Measurements from ENCODE around the gene HRH3.

The HRH3 gene

DNA sequence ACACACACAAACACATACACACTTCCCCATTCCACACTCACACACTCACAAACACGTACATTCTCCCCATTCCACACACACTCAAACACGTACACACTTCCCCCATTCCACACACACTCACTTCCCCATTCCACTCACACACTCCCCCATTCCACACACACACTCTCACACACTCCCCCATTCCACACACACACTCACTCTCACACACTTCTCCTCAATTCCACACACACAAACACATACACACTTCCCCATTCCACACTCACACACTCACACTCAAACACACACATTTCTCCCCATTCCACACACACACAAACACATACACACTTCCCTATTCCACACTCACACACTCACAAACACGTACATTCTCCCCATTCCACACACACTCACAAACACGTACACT is 9.6 kb upstream of the HRH3 start:
- no peak for DNase-seq (ENCODE audit: low spot score)

DNA sequence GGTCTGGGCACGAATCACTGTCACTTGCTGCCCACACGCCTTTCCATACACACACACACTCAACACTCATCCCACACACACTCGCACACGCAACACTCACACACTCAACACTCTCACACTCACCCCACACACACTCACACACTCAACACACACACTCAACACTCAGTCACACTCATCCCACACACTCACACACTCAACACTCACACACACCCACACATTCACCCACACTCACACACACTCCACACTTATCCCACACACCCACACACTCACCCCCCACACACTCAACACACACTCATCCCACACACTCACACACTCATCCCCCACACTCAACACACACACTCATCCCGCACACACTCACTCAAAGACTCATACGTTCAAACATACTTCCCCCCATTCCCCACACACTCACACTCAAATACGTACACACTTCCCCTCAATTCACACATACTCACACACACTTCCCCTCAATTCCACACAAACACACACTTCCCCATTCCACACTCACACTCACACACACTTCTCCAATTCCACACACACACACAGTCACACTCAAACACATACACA is 9.0 kb upstream of the HRH3 start:
- no peak for DNase-seq (ENCODE audit: low spot score)

DNA sequence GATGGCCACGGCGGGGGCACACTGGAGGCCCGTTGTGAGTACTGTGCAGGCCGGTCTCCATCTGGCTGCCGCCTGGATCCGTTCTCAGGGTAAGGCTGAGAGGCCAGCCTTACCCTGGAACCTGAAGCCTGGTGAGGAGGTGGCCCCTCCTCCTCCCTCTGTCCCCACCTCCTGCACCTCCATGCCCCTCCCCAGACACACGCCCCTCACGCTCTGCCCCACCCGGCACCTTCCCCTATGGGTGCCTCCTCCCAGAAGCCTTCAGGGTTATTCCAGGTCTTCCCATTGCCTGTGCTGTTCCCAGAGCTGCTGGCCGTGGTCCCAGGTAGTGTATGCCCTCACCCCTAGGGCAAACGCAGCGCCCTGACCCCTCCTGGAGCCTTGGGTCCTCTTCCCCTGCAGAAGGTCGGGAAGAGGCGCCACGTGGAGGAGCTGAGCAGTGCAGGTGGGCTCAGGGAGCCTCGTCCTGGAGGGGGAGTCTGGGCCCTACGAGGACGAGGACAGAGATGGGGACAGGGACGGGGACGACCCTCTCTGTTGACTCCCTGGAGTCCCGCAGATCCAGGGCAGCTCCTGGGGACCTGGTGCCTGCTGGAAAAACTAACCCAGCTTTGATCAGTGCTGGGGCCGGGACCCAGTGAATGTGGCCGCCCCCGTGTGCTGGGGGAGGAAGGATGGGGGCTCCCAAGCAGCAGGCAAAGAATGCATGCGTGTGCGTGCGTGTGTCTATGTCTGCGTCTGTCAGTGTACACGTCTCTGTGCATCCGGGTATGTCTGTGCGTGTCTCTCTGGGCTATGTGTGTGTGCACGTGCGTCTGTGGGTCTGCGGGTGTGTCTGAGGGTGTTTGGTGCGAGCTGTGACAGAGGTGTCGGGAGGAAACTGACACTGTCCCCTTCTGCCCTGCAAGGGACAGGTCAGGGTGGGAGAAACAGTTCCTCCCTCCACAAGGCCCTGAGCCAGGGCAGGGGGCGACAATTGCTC is 8.2 kb upstream of the HRH3 start:
- DNase-seq (ENCODE audit: low spot score) = no peak

DNA sequence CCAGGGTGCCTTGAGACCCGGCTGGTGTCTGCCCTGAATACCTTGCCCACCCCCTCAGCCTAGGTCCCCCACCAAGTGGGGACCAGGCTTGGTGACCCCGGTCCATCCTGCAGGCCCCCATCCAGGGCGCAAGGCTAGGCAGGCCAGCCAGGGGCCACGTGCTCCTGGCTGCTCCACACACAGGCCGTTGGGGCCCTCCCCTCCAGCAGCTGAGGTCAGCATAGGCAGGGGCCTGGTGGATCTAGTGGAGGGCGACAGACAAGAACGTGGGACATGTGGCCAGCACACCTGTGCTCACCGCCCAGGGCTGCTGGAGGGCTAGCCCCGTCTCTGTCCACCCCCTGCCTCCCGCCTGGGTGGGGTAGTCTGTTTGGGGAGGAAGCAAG is 7.5 kb upstream of the HRH3 start:
- no peak for DNase-seq (ENCODE audit: low spot score)

DNA sequence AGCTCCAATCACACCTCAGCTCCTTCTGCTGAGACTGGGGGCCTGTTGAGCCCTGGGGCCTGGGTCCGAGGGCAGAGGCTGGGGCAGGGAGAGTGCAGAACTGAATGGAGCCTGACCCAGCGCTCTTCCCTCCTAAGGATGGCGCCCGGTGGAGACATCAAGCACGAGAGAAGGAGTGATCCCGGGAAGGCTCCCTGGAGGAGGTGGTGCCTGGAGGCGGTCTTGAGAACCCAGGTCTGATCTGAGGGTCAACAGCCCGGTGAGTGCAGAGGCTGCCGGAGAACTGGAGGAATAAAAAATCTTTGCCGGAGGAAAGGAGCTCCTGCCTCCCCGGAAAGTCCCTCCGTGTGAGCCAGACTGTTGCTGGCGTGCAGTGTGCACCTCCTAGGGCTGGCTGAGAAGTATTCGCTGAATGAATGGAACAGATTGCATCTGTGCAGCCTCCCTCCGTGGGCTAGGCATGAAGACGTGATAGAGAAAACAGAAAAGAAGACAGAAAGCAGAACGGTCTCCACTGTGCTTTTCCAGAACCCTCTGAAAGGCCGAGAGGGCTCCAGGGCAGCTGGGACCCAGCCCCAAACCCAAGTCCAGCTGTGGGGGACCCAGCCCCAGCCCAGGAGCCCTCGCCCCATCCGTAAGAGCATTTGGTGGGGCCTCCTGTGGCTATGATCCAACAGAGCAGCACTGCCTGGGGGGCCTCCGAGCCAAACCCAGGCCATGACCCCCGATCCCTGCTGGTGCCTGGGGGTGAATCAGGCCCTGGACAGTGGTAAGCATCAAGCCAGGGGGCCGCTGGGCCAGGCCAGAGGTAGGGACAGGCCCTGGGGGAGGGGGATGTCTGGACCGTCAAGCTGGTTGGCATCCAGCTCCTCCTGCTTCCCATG is 6.9 kb upstream of the HRH3 start:
- no peak for DNase-seq (ENCODE audit: low spot score)

DNA sequence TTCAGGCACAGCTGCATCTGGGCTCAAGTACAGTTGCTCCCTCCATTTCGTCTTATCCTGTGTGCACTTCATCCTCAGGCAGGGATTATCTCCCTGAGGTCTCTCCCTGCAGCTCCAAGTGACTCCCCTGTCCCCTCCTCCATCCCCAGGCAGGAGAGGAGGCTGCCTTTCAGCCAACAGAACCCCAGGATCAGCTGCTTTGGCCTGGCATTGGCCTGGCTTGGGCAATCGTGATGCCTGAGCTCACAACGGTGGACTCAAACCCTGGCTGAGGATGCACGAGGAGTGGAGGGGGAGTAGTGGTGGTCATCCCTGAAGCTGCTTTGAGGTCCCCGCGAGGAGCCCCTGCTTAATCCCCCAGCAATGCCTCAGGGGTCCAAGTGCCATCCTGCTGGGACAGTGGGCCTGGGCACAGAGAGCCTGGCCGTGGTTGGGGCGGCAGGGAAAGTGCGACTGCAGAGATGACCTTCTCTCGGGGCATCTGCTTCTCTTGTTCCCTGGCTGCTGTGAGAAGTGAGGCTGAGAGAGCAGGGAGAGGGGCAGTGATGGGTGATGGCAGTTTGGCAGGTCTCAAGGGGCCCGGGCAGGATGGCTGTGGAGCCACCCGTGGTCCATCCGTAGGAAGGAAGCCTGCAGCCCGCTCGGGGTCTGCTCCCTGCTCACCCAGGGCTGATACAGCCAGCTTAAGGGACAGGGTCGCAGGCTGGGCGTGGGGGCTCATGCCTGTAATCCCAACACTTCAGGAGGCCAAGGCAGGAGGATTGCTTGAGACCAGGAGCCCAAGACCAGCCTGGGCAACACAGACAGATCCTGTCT is 6.0 kb upstream of the HRH3 start:
- no peak for DNase-seq (ENCODE audit: low spot score)

DNA sequence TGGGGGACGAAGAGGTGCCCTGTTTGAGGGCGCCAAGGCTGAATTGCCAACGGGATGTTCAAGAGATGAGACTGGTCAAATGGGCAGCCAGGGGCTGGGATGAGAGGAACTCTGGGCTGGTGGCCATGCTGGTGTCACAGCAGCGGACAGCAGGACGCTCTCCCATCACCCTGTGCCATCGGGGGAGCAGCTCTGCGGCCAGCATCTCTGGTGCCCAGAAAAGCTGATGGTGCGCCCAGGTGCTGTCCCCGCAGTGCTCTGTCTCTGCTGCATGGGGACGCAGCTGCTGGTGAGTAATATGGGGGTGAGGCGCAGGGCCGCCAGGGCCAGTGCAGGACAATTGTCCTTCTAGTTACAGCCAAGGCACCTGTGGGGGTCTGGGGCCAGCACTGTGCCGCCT is 4.9 kb upstream of the HRH3 start:
- DNase-seq (ENCODE audit: low spot score) = no peak

DNA sequence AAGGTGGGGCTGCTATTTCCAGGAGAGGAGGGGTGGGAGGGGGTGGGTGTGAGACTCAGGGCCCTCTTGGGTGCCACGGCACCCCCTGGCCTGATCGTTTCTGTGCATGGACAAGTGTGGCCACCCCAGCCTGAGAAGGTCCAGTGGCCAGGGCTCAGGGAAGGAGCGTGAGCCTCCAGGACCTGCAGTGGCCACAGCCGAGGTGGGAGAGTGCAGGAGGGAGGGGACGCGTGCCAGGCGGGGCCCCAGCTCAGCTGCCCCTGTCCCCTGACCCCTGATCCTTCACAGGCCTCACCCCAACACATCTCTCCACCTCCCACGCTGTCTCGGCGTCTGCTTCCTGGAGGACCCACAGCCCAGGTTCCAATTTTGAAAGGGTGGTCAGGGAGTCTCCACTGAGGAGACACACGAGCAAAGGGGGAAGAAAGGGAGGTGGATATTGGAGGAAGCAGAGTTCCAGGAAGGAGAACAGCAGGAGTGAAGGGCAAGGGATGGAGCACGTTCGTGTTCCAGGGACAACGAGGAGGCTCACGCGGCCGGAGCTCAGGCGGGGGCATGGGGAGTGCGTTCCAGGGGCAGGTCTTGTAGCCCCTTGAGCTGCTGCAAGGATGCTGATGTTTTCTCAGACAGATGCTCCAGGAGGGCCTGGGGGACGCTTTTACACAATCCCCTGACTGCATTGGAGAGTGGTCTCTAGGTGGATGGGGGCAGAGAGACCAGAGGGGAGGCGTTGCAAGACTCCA is 4.2 kb upstream of the HRH3 start:
- DNase-seq (ENCODE audit: low spot score) = no peak

DNA sequence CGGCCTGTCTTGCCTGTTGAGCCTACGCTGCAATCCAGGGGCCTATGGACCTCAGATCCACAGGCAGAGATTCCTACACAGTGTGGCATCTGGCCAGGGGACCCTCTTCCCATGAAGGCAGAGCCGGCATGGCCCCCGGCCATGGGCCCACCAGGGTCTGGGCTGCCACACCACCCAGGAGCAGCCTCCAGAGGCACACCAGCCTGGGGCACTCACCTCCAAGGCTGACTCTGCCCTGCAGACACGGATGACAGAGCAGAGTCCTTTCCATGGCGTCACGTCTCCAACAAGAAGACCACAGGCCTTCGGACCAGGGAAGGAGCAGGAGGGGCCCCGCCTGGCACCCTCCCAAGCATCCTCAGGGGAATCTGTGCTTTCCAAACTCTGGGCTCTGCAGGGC is 3.5 kb upstream of the HRH3 start:
- no peak for DNase-seq (ENCODE audit: low spot score)

DNA sequence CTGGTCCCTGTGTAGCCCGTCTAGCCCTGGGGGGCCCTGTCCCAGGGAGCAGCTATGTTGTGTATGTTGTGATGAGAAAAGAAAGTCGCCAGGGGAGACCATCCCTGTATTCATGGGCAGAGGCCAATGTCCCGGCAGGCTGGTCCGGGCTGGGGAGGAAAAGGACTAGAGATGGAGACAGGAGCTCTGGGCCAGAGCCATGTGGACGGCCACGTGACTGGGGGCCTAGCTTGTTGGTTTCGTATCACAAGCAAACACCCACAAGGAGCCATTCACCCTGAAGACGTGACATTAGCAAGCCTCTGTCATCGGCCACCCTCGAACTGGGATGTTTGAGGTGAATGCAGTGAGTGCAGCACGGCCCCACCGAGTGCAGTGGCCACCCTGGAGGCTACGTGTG is 2.9 kb upstream of the HRH3 start:
- no peak for DNase-seq (ENCODE audit: low spot score)

DNA sequence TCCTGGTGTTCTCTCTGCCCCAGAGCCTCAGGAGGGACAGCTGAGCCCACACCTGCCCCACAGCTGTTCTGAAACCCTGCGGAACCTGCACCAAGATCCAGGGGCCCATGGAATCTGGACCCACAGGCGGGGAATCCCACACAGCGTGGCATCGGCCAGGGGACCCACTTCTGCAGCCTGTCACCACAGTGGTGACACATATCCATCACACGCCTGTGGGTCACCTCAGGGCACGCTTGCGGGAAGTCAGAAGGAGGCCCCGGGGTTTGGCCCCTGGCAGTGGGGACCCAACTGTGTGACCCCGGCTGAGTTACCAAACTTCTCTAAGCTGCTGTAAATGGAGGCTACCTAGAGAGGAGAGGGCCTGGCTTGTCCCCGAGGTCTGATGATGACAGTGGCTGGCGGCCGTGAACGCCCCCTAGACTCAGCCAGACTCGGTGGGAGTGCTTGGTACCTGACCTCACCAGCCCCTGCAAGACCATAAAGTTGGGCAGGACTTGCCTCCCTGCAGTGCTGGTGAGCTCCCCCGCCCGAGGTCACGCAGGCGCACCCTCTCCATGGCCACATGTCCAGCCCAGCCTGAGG is 2.3 kb upstream of the HRH3 start:
- DNase-seq (ENCODE audit: low spot score) = no peak

DNA sequence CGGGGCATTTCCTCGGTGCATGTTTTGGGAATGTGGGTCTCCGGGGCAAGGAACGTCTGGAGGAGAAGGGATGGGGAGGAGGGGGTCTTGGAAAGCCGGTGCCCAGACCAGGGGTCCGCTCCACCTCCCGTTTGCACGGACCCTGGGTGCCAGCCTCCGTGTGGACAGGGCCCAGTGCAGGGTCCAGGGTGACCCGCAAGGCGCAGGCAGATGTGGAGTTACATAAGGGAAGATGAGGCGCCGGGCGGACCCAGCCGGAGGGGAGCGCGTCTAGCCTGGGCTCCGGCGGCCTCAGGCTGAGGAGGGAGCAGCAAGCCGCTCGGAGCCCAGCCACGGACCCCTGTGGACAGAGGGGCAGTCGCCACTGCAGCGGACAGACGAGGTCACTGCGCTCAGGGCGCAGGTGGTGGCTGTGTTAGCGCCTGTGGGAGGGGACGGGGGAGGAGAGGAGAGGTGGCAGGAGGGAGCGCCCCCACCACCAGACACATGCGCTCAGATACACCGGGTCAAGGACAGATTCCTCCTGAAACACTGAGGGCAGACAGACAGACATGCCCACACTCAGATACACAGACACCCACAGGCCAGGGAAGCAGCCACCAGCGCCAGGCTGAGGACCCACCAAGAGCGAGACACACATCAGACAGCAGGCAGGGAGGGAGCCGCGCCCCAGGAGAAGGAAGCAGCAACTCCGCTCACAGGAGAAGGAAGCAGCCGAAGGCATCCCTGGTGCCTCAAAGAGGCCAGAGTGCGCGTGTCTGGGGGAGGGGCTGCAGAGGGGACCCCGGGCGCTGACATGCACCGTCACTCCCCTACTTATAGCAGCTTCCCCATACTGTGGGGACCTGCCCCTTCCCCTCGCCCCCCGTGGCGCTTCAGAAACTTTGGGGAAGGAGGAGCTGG is 839 bp upstream of the HRH3 start:
- DNase-seq (ENCODE audit: low spot score) = no peak

DNA sequence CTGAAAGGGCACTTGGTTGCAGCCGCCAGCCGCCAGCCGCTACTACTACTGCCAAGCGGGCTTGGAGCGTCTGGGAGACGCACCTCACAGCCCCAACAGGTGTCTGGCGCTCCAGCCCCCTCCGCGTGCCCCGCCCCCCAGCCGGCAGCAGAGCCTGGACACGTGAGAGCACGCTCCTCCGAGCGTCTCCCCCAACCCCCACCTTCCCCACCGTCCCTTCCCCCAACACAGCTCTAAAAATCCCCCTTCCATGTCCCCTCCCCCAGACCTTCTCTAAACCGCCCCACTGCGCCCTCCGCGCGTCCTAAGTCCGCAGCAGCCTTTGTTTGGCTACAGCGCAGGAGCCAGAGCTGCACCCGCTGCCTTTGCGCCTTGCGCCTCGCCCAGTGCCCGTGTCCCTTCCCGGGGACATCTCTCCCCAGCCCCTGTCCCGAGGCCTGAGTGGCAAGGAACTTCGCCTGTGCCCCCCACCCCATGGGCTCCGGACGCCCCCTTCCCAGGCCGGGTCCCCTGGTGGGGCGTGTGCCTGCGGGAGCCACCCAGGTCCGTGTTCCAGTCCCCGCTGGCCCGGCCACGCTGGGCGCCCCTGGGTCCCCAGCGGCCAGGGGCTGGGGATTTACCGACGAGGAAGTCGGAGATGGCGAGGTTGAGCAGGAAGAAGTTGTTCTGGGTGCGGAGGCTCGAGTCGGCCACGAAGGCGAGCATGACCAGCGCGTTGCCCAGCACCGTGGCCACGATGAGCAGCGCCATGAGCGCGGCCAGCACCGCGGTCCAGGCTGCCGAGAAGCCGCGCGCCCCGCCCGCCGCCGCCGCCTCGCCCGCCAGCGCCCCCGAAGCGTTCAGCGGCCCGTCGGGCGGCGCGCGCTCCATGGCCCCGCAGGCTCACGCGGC is 732 bp downstream of the HRH3 start:
- no peak for DNase-seq (ENCODE audit: low spot score)

DNA sequence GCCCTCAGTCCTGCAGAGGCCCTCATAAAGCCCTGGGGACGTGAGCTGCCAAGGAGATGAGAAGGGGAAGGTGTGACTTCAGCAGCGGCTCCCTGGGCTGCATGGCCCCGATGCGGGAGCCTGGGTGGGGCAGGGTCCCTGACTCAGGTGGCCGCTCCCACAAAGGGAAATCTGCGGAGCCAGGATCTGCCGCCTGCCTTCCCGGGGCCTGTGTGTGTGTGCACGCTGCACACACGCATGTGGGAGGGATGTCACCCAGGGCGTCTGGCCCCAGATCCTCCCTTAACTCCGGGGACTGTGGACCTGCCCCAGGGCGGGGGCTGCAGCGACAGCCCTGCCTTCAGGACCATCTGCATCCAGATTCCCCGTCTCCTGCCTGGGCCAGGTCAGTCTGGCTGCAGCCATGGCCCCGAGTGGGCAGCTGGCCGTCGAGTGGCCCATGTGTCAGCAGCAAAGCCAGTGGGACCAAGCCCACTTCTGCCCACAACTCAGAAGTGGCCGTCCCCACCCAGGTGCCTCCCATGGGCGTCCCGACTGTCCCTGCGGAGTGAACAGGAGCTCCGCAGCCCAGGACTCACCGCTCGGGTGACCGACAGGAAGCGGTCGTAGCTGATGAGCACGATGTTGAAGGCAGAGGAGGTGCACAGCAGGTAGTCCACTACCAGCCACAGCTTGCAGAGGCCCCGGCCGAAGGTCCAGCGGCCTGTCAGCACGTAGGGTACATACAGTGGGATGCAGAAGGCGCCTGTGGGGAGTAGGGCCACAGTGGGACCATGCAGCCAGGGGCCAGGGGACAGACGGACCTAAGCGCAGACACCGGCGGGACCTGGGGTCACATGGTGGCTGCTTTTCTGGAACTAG is 1.9 kb downstream of the HRH3 start:
- DNase-seq (ENCODE audit: low spot score) = no peak

DNA sequence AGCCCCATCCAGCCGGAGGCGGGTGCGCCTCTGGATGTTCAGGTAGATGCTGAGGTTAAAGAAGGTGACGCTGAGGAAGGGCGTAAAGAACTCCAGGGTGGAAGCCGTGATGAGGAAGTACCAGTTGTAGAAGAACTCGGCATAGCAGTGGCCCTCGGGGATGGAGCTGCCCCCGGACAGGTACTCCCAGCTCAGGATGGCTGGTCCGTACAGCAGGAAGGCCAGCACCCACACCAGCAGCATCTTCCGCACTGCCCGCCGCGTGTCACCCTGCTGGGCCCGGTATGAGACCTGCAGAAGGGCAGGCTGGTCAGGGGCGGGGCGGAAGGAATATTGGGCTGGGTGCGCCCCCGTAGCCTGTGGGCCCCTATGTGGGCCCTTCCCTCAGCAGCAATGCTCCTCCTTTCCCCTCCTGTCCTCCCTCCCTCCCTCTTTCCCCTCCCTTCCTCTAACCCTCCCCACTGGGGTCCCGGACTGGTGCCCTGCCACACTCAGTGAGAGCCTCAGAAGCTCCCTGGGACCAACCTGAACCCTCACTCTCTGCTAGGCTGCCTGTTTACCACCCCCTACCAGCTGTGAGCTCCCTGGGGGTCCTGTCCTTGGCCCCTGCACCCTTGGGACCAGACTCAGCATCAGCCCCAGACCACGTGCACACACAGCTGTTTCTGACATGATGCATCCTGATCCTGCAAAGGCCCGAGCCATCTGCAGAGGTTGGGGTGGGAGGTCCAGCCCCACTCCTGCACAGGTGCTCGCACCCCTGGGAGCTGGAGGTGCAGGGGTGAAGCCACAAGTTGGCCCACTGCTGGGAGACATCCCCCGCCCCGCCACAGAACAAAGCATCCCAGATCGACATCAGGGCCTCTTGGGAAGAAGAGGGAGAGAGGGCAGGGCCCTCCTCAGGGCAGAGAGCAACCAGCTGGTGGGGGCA is 3.2 kb downstream of the HRH3 start:
- no peak for DNase-seq (ENCODE audit: low spot score)

DNA sequence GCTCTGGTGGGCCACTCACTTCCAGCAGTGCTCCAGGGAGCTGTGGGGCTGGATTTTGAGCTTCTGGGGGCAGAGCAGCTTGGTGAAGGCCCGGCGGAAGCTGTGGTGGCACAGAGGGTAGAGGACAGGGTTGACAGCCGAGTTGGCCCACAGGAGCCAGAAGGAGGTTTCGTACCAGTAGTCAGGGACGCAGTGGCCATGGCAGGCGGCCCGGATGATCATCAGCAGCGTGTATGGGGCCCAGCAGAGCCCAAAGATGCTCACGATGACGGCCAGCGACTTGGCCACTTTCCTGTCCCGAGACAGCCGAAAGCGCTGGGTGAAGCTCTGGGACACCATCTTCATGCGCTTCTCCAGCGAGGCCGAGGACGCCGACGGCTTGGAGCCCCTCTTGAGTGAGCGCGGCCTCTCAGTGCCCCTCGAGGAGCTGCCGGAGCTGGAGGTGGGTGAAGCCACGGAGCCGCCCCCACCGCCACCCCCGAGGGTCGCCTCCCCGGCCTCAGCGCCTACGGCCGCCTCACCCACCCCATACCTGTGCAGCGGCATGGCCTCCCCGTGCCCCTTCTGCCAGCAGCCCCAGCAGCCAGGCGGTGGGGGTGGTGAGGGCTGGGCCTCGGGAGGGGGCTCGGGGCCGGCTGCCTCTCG is 4.0 kb downstream of the HRH3 start:
- DNase-seq (ENCODE audit: low spot score) = no peak
